ENCODE data around the gene CAMK2N1. TPM values are rescaled to one million over a fixed set of nuclear protein-coding genes. Genes with fewer than 3 reads are reported as not detected.

The CAMK2N1 gene
- total and polyA plus RNA-seq, 2 of the 8 experiments (the other 6 are each of a cell fraction or from before 2014, with no cell fraction given): 2.3 to 5.6 TPM

DNA sequence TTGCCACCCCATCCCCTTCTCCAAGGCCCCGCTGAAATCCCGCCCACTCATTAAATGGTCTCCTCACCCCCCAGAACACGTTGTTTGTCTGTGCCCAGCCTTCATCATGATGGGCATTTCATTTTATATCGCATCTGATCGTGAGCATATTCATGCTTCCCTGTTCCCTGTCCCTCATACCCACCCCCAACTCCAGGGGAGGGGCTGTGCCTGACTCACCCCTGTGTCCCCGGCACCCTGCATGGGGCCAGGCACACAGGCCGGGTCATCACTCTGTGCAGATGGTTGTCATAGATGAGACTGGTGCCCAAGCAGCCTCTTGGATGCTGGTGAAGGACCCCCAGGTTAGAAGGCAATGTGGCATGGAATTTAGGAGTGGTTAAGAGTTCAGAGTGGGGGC is 11.0 kb downstream of the CAMK2N1 start:
- POLR2A ChIA-PET (ENCODE audit: partially characterized antibody): no interaction called here
- H2BK5ac ChIP-seq (ENCODE audit: low read depth, low read length): no peak overlapping the region
- H3K18ac ChIP-seq (ENCODE audit: extremely low read depth, low read length): no peak overlapping the region
- 0 out of 2 replicates have a peak overlapping the region, but pooled peaks have one; percentile 19 for H2BK15ac ChIP-seq (ENCODE audit: low read length)
- H2AK5ac ChIP-seq (ENCODE audit: low read depth, low read length): no peak overlapping the region
- H4K20me1 ChIP-seq (replicated peaks in 1 of 2; ENCODE audit: control insufficient read depth in 1 of 2, insufficient read depth in 2 of 2, low read length in 2 of 2): no peaks in the 10 kb centered on the region
- H3K4ac ChIP-seq (replicated peaks; ENCODE audit: insufficient read length, low read depth, low read length): no peak overlapping the region
- CTCF ChIA-PET (ENCODE audit: partially characterized antibody): interaction anchor here (0.8 to 2.0 kb wide), 4 partner anchors 19 to 260 kb away, joined by 3 to 10 read pairs (median 3); no protein-coding TSS in a partner anchor
- peaks cover 8 to 19% (median 12%) of the 10 kb centered on the region in 4 experiments; a peak in 6 of 7 replicates for H3K4me1 ChIP-seq (replicated peaks in 1 of 4; ENCODE audit: control insufficient read depth in 3 of 4, insufficient read depth in 4 of 4, low read length in 3 of 4)
- H3K9me3 ChIP-seq (ENCODE audit: insufficient read depth in 2 of 2, low read depth in 1 of 2, low read length in 1 of 2): no peaks in the 10 kb centered on the region
- H2BK120ac ChIP-seq (replicated peaks; ENCODE audit: low read depth, low read length): no peak overlapping the region
- H4K5ac ChIP-seq (ENCODE audit: insufficient read length, low read depth, low read length): no peak overlapping the region
- H3K9ac ChIP-seq (replicated peaks in 1 of 4; ENCODE audit: extremely low read depth in 1 of 4, low read depth in 3 of 4, low read length in 3 of 4): no peak overlapping the region
- no peak overlapping the region for H3K4me2 ChIP-seq (ENCODE audit: insufficient read depth in 1 of 2, low read depth in 2 of 2, low read length in 2 of 2)
- H2AFZ ChIP-seq (ENCODE audit: low read length): no peak overlapping the region
- no peak overlapping the region for H4K8ac ChIP-seq (ENCODE audit: extremely low read depth, insufficient read depth, low read length)
- peaks cover 0 to 11% (median 4%) of the 10 kb centered on the region in 4 experiments; a peak in 5 of 7 replicates for H3K27me3 ChIP-seq (replicated peaks in 1 of 4; ENCODE audit: control insufficient read depth in 3 of 4, extremely low read depth in 1 of 4, insufficient read depth in 3 of 4, low read length in 3 of 4)
- H3K56ac ChIP-seq (replicated peaks; ENCODE audit: insufficient read length, low read depth, low read length): no peak overlapping the region
- no peak overlapping the region for H2BK20ac ChIP-seq (ENCODE audit: low read length)
- H4K91ac ChIP-seq (replicated peaks; ENCODE audit: insufficient read length, low read length): no peak overlapping the region
- 77% methylated on average over 6 of the region's 7 CpGs; no CpG with 5 or more reads in 1 of the 2 experiments for WGBS, 2 experiments (ENCODE audit: extremely low coverage in 1 of 2, insufficient coverage in 1 of 2, insufficient read length in 1 of 2, insufficient replicate concordance in 2 of 2, low coverage in 1 of 2, low lambda C conversion rate in 2 of 2, missing lambda C conversion rate in 1 of 2)
- no peak overlapping the region for H3K27ac ChIP-seq (ENCODE audit: low read depth, low read length)
- DNase-seq (ENCODE audit: low read depth in 1 of 2, low spot score in 2 of 2) (no peak), FAIRE-seq (no peak)
- H3K79me1 ChIP-seq (ENCODE audit: low read depth, low read length): no peaks in the 10 kb centered on the region
- H3K4me3 ChIP-seq (ENCODE audit: extremely low read depth in 1 of 4, insufficient read depth in 2 of 4, low read depth in 3 of 4, low read length in 4 of 4): no peak overlapping the region
- peak overlapping the region; percentile 50; the same call in 1 of the 2 replicates for H2BK12ac ChIP-seq (ENCODE audit: low read depth, low read length)
- H3K79me2 ChIP-seq (ENCODE audit: control insufficient read depth in 1 of 2, insufficient read depth in 2 of 2, low read length in 2 of 2): no peaks in the 10 kb centered on the region
- no peaks in the 10 kb centered on the region for H3K36me3 ChIP-seq (ENCODE audit: control insufficient read depth in 2 of 4, insufficient read depth in 4 of 4, low read length in 3 of 4)
- peaks cover 5% of the 10 kb centered on the region; the same call in 1 of the 2 replicates for H3K23me2 ChIP-seq (ENCODE audit: low read depth, low read length)
- H3K14ac ChIP-seq (ENCODE audit: insufficient read length): no peak overlapping the region
- no peak overlapping the region for H3K23ac ChIP-seq (ENCODE audit: insufficient read length)
- TF ChIP-seq BACH1 (IDR thresholded peaks at IDR 0.05; ENCODE audit: low read length) (no peak), CBX5 (IDR thresholded peaks at IDR 0.05; ENCODE audit: low read depth, low read length) (no peak), SUZ12 (IDR thresholded peaks at IDR 0.05; ENCODE audit: low read length) (no peak), NANOG (IDR thresholded peaks at IDR 0.05; ENCODE audit: insufficient read depth, low read depth, low read length, poor library complexity, severe bottlenecking) (no peak), CHD2 (IDR thresholded peaks at IDR 0.05; ENCODE audit: low read length) (no peak), EGR1 (IDR thresholded peaks at IDR 0.05; ENCODE audit: borderline replicate concordance, low read depth, low read length) (no peak), RFX5 (IDR thresholded peaks at IDR 0.05; ENCODE audit: borderline replicate concordance, low read depth, low read length) (no peak), POU5F1 (IDR thresholded peaks at IDR 0.05; ENCODE audit: low read depth, low read length) (no peak), TBP (IDR thresholded peaks at IDR 0.05; ENCODE audit: low read depth, low read length) (no peak), CREB1 (IDR thresholded peaks at IDR 0.05) (no peak)
- TF ChIP-seq, protein P1, sequence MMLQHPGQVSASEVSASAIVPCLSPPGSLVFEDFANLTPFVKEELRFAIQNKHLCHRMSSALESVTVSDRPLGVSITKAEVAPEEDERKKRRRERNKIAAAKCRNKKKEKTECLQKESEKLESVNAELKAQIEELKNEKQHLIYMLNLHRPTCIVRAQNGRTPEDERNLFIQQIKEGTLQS (IDR thresholded peaks at IDR 0.05; ENCODE audit: insufficient read depth, low read depth, low read length): no peak
- TF ChIP-seq, protein P2, sequence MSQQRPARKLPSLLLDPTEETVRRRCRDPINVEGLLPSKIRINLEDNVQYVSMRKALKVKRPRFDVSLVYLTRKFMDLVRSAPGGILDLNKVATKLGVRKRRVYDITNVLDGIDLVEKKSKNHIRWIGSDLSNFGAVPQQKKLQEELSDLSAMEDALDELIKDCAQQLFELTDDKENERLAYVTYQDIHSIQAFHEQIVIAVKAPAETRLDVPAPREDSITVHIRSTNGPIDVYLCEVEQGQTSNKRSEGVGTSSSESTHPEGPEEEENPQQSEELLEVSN (IDR thresholded peaks at IDR 0.05): no peak
- TF ChIP-seq, protein P3, sequence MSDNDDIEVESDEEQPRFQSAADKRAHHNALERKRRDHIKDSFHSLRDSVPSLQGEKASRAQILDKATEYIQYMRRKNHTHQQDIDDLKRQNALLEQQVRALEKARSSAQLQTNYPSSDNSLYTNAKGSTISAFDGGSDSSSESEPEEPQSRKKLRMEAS (IDR thresholded peaks at IDR 0.05): no peak

Measured in H1 (cell line).